ENCODE results near the gene POC1A.

DNA sequence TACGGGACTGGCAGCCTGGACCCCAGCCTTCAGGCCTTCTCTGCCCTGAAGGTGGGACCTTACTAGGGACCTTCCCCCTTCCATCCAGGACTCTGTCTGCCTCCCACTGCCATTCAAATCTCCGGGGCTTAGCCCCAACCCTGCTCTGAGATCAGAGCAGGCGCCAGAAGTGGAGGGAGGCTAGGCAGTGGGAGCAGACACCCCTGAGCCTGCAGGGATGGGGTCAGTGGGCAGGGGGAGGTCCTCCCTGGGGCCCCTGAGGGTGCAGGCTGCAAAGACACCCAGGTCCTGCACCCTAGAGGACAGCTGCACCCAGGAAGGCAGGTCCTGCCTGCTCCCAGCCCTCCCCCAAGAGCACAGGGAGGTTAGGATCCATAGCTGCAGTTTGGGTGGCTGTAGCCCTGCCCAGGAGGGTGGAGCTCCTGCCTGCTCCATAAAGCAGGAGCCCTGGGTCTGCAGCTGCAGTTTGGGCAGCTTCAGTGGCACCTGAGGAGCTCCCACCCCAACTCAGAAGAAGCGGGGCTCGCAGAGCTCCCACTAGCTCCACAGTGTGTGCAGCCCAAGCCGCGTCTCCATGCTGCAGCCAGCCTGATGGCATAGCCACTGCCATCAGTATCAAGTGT, 8.1 kb upstream of the POC1A start:
- TF ChIP-seq POLR2A (IDR thresholded peaks at IDR 0.05): no peak
- TF ChIP-seq, protein P1, sequence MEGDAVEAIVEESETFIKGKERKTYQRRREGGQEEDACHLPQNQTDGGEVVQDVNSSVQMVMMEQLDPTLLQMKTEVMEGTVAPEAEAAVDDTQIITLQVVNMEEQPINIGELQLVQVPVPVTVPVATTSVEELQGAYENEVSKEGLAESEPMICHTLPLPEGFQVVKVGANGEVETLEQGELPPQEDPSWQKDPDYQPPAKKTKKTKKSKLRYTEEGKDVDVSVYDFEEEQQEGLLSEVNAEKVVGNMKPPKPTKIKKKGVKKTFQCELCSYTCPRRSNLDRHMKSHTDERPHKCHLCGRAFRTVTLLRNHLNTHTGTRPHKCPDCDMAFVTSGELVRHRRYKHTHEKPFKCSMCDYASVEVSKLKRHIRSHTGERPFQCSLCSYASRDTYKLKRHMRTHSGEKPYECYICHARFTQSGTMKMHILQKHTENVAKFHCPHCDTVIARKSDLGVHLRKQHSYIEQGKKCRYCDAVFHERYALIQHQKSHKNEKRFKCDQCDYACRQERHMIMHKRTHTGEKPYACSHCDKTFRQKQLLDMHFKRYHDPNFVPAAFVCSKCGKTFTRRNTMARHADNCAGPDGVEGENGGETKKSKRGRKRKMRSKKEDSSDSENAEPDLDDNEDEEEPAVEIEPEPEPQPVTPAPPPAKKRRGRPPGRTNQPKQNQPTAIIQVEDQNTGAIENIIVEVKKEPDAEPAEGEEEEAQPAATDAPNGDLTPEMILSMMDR (IDR thresholded peaks at IDR 0.05): no peak

Data from uterus (tissue), 2 donors.